ENCODE measurements around the gene CFAP299.

The CFAP299 gene

GRCh38 chr4:80852061-80852460 lies 516.5 kb downstream of the CFAP299 start:
- no peak for DNase-seq

- no peak for DNase-seq
Observed at GRCh38 chr4:80873571-80873970, 538.0 kb downstream of the CFAP299 start.

- no peak for DNase-seq
Observed at GRCh38 chr4:80874979-80875378, 539.4 kb downstream of the CFAP299 start.

- DNase-seq: no peak
Observed at GRCh38 chr4:80875642-80876041, 540.1 kb downstream of the CFAP299 start.

- no peak for DNase-seq
Observed at GRCh38 chr4:80876810-80877209, 541.3 kb downstream of the CFAP299 start.

GRCh38 chr4:80878218-80878617 lies 542.7 kb downstream of the CFAP299 start:
- DNase-seq: no peak

- no peak for DNase-seq
Observed at GRCh38 chr4:80897537-80898303, 562.2 kb downstream of the CFAP299 start.

GRCh38 chr4:80900908-80901307 lies 565.4 kb downstream of the CFAP299 start:
- no peak for DNase-seq

- DNase-seq: no peak
Observed at GRCh38 chr4:80903020-80903419, 567.5 kb downstream of the CFAP299 start.

- no peak for DNase-seq
Observed at GRCh38 chr4:80909938-80910337, 574.4 kb downstream of the CFAP299 start.

GRCh38 chr4:80911458-80911857 lies 575.9 kb downstream of the CFAP299 start:
- no peak for DNase-seq

- DNase-seq: no peak
Observed at GRCh38 chr4:80912350-80912749, 576.8 kb downstream of the CFAP299 start.

GRCh38 chr4:80913381-80913780 lies 577.9 kb downstream of the CFAP299 start:
- DNase-seq: no peak

- no peak for DNase-seq
Observed at GRCh38 chr4:80916770-80917169, 581.2 kb downstream of the CFAP299 start.

- DNase-seq: no peak
Observed at GRCh38 chr4:80918004-80918403, 582.5 kb downstream of the CFAP299 start.

GRCh38 chr4:80921441-80921840 lies 585.9 kb downstream of the CFAP299 start:
- no peak for DNase-seq

- DNase-seq: no peak
Observed at GRCh38 chr4:80922941-80923340, 587.4 kb downstream of the CFAP299 start.

GRCh38 chr4:80925293-80925692 lies 589.8 kb downstream of the CFAP299 start:
- DNase-seq: no peak

- no peak for DNase-seq
Observed at GRCh38 chr4:80926446-80926845, 590.9 kb downstream of the CFAP299 start.

- DNase-seq: no peak
Observed at GRCh38 chr4:80926891-80927290, 591.4 kb downstream of the CFAP299 start.

- no peak for DNase-seq
Observed at GRCh38 chr4:80927420-80927819, 591.9 kb downstream of the CFAP299 start.

GRCh38 chr4:80931631-80932081 lies 596.1 kb downstream of the CFAP299 start:
- DNase-seq: no peak

- DNase-seq: no peak
Observed at GRCh38 chr4:80948141-80948540, 612.6 kb downstream of the CFAP299 start.

GRCh38 chr4:80948995-80949394 lies 613.5 kb downstream of the CFAP299 start:
- no peak for DNase-seq

- no peak for DNase-seq
Observed at GRCh38 chr4:80956421-80956820, 620.9 kb downstream of the CFAP299 start.

Measured in NCI-H446 treated with DMSO at 0.1 percent for 48 hours (cell line).